ENCODE results near the gene TMEM62.
"Not testable (repeated sequence)": the region's sequence is repeated elsewhere in the genome, so short reads cannot be mapped to it uniquely, and the experiment has no call there.

The TMEM62 gene

GRCh38 chr15:43105077-43105736, 28.2 kb upstream of the TMEM62 start:
- H3K9me3 Mint-ChIP-seq: no peaks in the 10 kb centered on the region
- peak overlapping the region; percentile 95 for H3K27ac Mint-ChIP-seq
- H3K27me3 Mint-ChIP-seq (ENCODE audit: low read depth): no peaks in the 10 kb centered on the region
- H3K36me3 Mint-ChIP-seq (ENCODE audit: low read depth): peaks cover 26% of the 10 kb centered on the region
- H3K4me3 Mint-ChIP-seq: peak overlapping the region; percentile 88
- peaks cover 48% of the 10 kb centered on the region for H3K4me1 Mint-ChIP-seq (ENCODE audit: low read depth)

- Mint-ChIP-seq H3K27me3 (ENCODE audit: low read depth) (no peaks in the 10 kb centered on the region), H3K9me3 (no peaks in the 10 kb centered on the region), H3K4me3 (peak within 1 kb of the TSS; percentile 88), H3K27ac (peak within 1 kb of the TSS; percentile 95), H3K4me1 (ENCODE audit: low read depth) (peaks cover 44% of the 10 kb centered on the region), H3K36me3 (ENCODE audit: low read depth) (peaks cover 22% of the 10 kb centered on the region)
Observed at GRCh38 chr15:43105778-43106485, 27.5 kb upstream of the TMEM62 start, which contains the start of gene UBR1. TSS of gene UBR1 (minus strand) at chr15:43106038. CDS start at chr15:43106022, 16 bp downstream.

GRCh38 chr15:43106486-43106829, 26.9 kb upstream of the TMEM62 start:
- Mint-ChIP-seq H3K4me3 (peak overlapping the region; percentile 88), H3K27me3 (ENCODE audit: low read depth) (no peaks in the 10 kb centered on the region), H3K9me3 (no peaks in the 10 kb centered on the region), H3K4me1 (ENCODE audit: low read depth) (peaks cover 39% of the 10 kb centered on the region), H3K27ac (peak overlapping the region; percentile 95), H3K36me3 (ENCODE audit: low read depth) (peaks cover 17% of the 10 kb centered on the region)

- Mint-ChIP-seq H3K27me3 (ENCODE audit: low read depth) (no peaks in the 10 kb centered on the region), H3K36me3 (ENCODE audit: low read depth) (peaks cover 8% of the 10 kb centered on the region), H3K4me3 (no peak overlapping the region), H3K4me1 (ENCODE audit: low read depth) (peaks cover 31% of the 10 kb centered on the region), H3K9me3 (no peaks in the 10 kb centered on the region), H3K27ac (no peak overlapping the region)
Observed at GRCh38 chr15:43107751-43108150, 25.6 kb upstream of the TMEM62 start.

GRCh38 chr15:43111354-43111753, 22.0 kb upstream of the TMEM62 start:
- Mint-ChIP-seq H3K36me3 (ENCODE audit: low read depth) (no peaks in the 10 kb centered on the region), H3K9me3 (no peaks in the 10 kb centered on the region), H3K27ac (no peak overlapping the region), H3K4me1 (ENCODE audit: low read depth) (peaks cover 7% of the 10 kb centered on the region), H3K4me3 (no peak overlapping the region), H3K27me3 (ENCODE audit: low read depth) (peaks cover 4% of the 10 kb centered on the region)

GRCh38 chr15:43118286-43118685, 15.1 kb upstream of the TMEM62 start:
- Mint-ChIP-seq H3K36me3 (ENCODE audit: low read depth) (no peaks in the 10 kb centered on the region), H3K27me3 (ENCODE audit: low read depth) (peaks cover 33% of the 10 kb centered on the region), H3K4me3 (no peak overlapping the region), H3K4me1 (ENCODE audit: low read depth) (peaks cover 16% of the 10 kb centered on the region), H3K27ac (no peak overlapping the region), H3K9me3 (no peaks in the 10 kb centered on the region)

GRCh38 chr15:43118829-43119228, 14.6 kb upstream of the TMEM62 start:
- H3K9me3 Mint-ChIP-seq: no peaks in the 10 kb centered on the region

GRCh38 chr15:43121863-43122262, 11.5 kb upstream of the TMEM62 start:
- peaks cover 30% of the 10 kb centered on the region for H3K27me3 Mint-ChIP-seq (ENCODE audit: low read depth)
- peak overlapping the region; percentile 87 for H3K4me3 Mint-ChIP-seq
- no peak overlapping the region for H3K27ac Mint-ChIP-seq
- no peaks in the 10 kb centered on the region for H3K9me3 Mint-ChIP-seq
- peaks cover 22% of the 10 kb centered on the region for H3K4me1 Mint-ChIP-seq (ENCODE audit: low read depth)
- H3K36me3 Mint-ChIP-seq (ENCODE audit: low read depth): no peaks in the 10 kb centered on the region

More at GRCh38 chr15:43118829-43119228, 14.6 kb upstream of the TMEM62 start:
- H3K27me3 Mint-ChIP-seq (ENCODE audit: low read depth): peaks cover 33% of the 10 kb centered on the region
- H3K4me1 Mint-ChIP-seq (ENCODE audit: low read depth): peaks cover 19% of the 10 kb centered on the region
- H3K36me3 Mint-ChIP-seq (ENCODE audit: low read depth): no peaks in the 10 kb centered on the region
- no peak overlapping the region for H3K27ac Mint-ChIP-seq
- H3K4me3 Mint-ChIP-seq: no peak overlapping the region

- Mint-ChIP-seq H3K4me1 (ENCODE audit: low read depth) (peaks cover 18% of the 10 kb centered on the region), H3K4me3 (no peak overlapping the region), H3K36me3 (ENCODE audit: low read depth) (no peaks in the 10 kb centered on the region), H3K27me3 (ENCODE audit: low read depth) (peaks cover 14% of the 10 kb centered on the region), H3K27ac (no peak overlapping the region), H3K9me3 (no peaks in the 10 kb centered on the region)
Observed at GRCh38 chr15:43125100-43125661, 8.2 kb upstream of the TMEM62 start.

GRCh38 chr15:43126356-43126755, 7.0 kb upstream of the TMEM62 start:
- peaks cover 20% of the 10 kb centered on the region for H3K4me1 Mint-ChIP-seq (ENCODE audit: low read depth)
- H3K27ac Mint-ChIP-seq: no peak overlapping the region
- H3K27me3 Mint-ChIP-seq (ENCODE audit: low read depth): peaks cover 14% of the 10 kb centered on the region
- no peaks in the 10 kb centered on the region for H3K9me3 Mint-ChIP-seq
- no peak overlapping the region for H3K4me3 Mint-ChIP-seq
- no peaks in the 10 kb centered on the region for H3K36me3 Mint-ChIP-seq (ENCODE audit: low read depth)

- Mint-ChIP-seq H3K9me3 (no peaks in the 10 kb centered on the region), H3K36me3 (ENCODE audit: low read depth) (no peaks in the 10 kb centered on the region), H3K27ac (no peak overlapping the region), H3K4me3 (no peak overlapping the region), H3K27me3 (ENCODE audit: low read depth) (peaks cover 14% of the 10 kb centered on the region), H3K4me1 (ENCODE audit: low read depth) (peaks cover 12% of the 10 kb centered on the region)
Observed at GRCh38 chr15:43127752-43128151, 5.6 kb upstream of the TMEM62 start.

- H3K27ac Mint-ChIP-seq; H3K36me3 Mint-ChIP-seq (ENCODE audit: low read depth); H3K4me3 Mint-ChIP-seq; H3K9me3 Mint-ChIP-seq: not testable (repeated sequence)
- Mint-ChIP-seq H3K4me1 (ENCODE audit: low read depth) (peaks cover 11% of the 10 kb centered on the region), H3K27me3 (ENCODE audit: low read depth) (peaks cover 14% of the 10 kb centered on the region)
Observed at GRCh38 chr15:43128174-43128979, 5.0 kb upstream of the TMEM62 start.

GRCh38 chr15:43128980-43129335, 4.4 kb upstream of the TMEM62 start:
- Mint-ChIP-seq H3K4me1 (ENCODE audit: low read depth) (peaks cover 9% of the 10 kb centered on the region), H3K9me3 (no peaks in the 10 kb centered on the region), H3K27ac (no peak overlapping the region), H3K36me3 (ENCODE audit: low read depth) (no peaks in the 10 kb centered on the region), H3K4me3 (no peak overlapping the region), H3K27me3 (ENCODE audit: low read depth) (peaks cover 14% of the 10 kb centered on the region)

- H3K4me3 Mint-ChIP-seq: peak overlapping the region; percentile 92
- peaks cover 10% of the 10 kb centered on the region for H3K36me3 Mint-ChIP-seq (ENCODE audit: low read depth)
- peaks cover 19% of the 10 kb centered on the region for H3K4me1 Mint-ChIP-seq (ENCODE audit: low read depth)
- H3K9me3 Mint-ChIP-seq: no peaks in the 10 kb centered on the region
- peaks cover 9% of the 10 kb centered on the region for H3K27me3 Mint-ChIP-seq (ENCODE audit: low read depth)
- peak overlapping the region; percentile 92 for H3K27ac Mint-ChIP-seq
Observed at GRCh38 chr15:43132830-43133429, 456 bp upstream of the TMEM62 start.
